ENCODE data around the gene TMEM179. TPM values are rescaled to one million over a fixed set of nuclear protein-coding genes. Genes with fewer than 3 reads are reported as not detected.

Gene TMEM179
- total and polyA plus RNA-seq, 8 donors = 0.73 to 2.0 (median 1.7) TPM; not detected in 1

- ATAC-seq = no peak
- Histone ChIP-seq H3K36me3 (no peaks in the 10 kb centered on the region), H3K9me3 (peaks cover 0 to 3% of the 10 kb centered on the region in 2 donors), H3K4me1 (peaks cover 0 to 4% of the 10 kb centered on the region in 2 donors), H3K4me3 (no peak overlapping the region), H3K27ac (no peak overlapping the region), H3K27me3 (peaks cover 0 to 10% of the 10 kb centered on the region in 2 donors)
- TF ChIP-seq CTCF (IDR thresholded peaks at IDR 0.05) = no peak
- no peak for DNase-seq
- intact Hi-C loops (cut with DNase I) = no loop called here
These were observed 40.2 kb upstream of the TMEM179 start for GRCh38 chr14:104644656-104645378.

- intact Hi-C loops (cut with DNase I) = no loop called here
- TF ChIP-seq CTCF (IDR thresholded peaks at IDR 0.05) = no peak
- ATAC-seq = no peak
These were observed 39.6 kb upstream of the TMEM179 start for GRCh38 chr14:104644091-104644635.

GRCh38 chr14:104643306-104643705, 38.7 kb upstream of the TMEM179 start:
- ATAC-seq (no peak), DNase-seq (no peak)
- peaks cover 0 to 3% of the 10 kb centered on the region in 2 donors for H3K9me3 ChIP-seq
- H3K4me1 ChIP-seq = peaks cover 0 to 3% of the 10 kb centered on the region in 2 donors
- H3K27ac ChIP-seq = no peak overlapping the region
- no peak for TF ChIP-seq CTCF (IDR thresholded peaks at IDR 0.05)
- no peaks in the 10 kb centered on the region for H3K36me3 ChIP-seq
- H3K4me3 ChIP-seq = no peak overlapping the region
- intact Hi-C loops (cut with DNase I) = no loop called here
- peaks cover 0 to 23% of the 10 kb centered on the region in 2 donors for H3K27me3 ChIP-seq

More at GRCh38 chr14:104644091-104644635, 39.6 kb upstream of the TMEM179 start:
- H3K27ac ChIP-seq = no peak overlapping the region
- H3K36me3 ChIP-seq = no peaks in the 10 kb centered on the region
- peaks cover 0 to 3% of the 10 kb centered on the region in 2 donors for H3K9me3 ChIP-seq
- no peak overlapping the region for H3K4me3 ChIP-seq
- DNase-seq = no peak
- peaks cover 0 to 14% of the 10 kb centered on the region in 2 donors for H3K27me3 ChIP-seq
- peaks cover 0 to 3% of the 10 kb centered on the region in 2 donors for H3K4me1 ChIP-seq

GRCh38 chr14:104642540-104642868, 37.9 kb upstream of the TMEM179 start:
- Histone ChIP-seq H3K27me3 (peaks cover 0 to 31% of the 10 kb centered on the region in 2 donors), H3K4me1 (peaks cover 0 to 3% of the 10 kb centered on the region in 2 donors), H3K36me3 (no peaks in the 10 kb centered on the region), H3K4me3 (no peak overlapping the region), H3K27ac (no peak overlapping the region), H3K9me3 (peaks cover 0 to 3% of the 10 kb centered on the region in 2 donors)
- intact Hi-C loops (cut with DNase I) = no loop called here
- ATAC-seq = no peak
- no peak for DNase-seq
- TF ChIP-seq CTCF (IDR thresholded peaks at IDR 0.05) = no peak

GRCh38 chr14:104641753-104642539, 37.4 kb upstream of the TMEM179 start:
- Histone ChIP-seq H3K9me3 (peaks cover 0 to 3% of the 10 kb centered on the region in 2 donors), H3K36me3 (no peaks in the 10 kb centered on the region), H3K4me3 (no peak overlapping the region), H3K27me3 (peaks cover 0 to 35% of the 10 kb centered on the region in 2 donors), H3K4me1 (peaks cover 0 to 3% of the 10 kb centered on the region in 2 donors), H3K27ac (no peak overlapping the region)
- intact Hi-C loops (cut with DNase I) = no loop called here
- no peak for TF ChIP-seq CTCF (IDR thresholded peaks at IDR 0.05)
- ATAC-seq (no peak), DNase-seq (no peak)
